SIG-M5 treated with dmso at 0.1 percent for 504 hours (cell line): ENCODE results near the gene MXI1.
"Not testable (repeated sequence)": the region's sequence is repeated elsewhere in the genome, so short reads cannot be mapped to it uniquely, and the experiment has no call there.

ENCODE experiments used
- DNase-seq: peaks from one replicate; lab custom pipeline; 2025; ENCODE audit not compliant: unreplicated experiment; lab: John Stamatoyannopoulos, UW

MXI1 gene

DNA sequence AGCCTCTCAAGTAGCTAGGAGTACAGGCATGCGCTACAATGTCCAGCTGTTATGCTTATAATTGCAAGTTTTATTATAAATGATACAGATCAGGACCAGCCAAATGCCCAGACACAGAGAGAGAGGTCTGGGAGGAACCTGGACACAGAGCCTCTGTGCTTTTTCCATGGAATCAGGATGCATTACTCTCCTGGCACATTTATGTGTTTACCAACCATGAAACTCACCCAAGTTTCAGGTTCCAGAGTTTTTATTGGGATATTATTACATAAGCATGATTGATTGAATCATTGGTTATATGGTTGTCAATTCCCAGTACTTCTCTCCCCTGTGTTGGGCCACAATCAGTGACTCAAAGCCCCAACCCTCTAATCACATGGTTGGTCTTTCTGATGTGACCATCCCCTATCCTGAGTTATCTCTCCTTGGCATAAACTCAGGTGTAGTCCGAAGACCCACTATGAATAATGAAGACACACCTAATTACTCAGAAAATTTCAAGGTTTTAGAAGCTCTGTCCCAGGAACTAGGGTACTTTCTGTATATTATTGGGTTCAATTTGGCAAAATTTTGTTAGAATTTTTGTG is 30.6 kb downstream of the MXI1 start:
- DNase-seq: no peak

DNA sequence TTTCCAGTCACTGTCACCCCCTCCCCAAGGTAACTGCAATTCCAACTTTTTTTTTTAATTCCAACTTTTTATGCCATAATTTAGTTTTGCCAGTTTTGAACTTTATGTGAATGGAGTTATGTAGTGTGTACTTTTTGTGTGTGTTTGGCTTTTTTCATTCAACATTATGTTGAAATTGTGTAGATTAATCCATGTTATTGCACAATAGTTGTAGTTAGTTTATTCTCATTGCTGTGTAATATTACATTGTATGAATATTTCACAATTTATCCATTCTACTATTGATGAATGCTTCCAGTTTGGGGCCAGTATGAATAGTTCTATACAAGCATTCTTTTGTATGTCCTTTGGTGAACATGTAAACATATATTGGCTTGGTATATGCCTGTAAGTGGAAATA is 32.5 kb downstream of the MXI1 start:
- DNase-seq: no peak

DNA sequence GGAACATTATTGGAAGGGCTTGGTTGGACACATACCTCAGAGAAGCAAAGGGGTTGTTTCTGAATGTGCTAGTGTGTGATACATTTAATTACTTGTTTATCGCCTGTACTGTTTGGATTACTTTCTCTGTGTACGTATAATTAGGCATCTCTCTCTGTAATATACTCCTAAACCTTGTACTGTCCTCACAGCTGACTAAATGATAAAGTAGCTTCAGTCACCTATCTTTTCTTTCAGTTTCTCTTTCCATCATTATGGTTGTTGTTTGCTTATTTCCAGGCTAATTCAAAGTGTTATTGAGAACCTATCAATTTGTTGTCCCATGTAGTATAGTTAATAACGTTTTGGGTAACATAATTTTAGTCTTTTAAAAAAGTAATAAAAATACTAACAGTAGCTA is 34.0 kb downstream of the MXI1 start:
- DNase-seq: no peak

DNA sequence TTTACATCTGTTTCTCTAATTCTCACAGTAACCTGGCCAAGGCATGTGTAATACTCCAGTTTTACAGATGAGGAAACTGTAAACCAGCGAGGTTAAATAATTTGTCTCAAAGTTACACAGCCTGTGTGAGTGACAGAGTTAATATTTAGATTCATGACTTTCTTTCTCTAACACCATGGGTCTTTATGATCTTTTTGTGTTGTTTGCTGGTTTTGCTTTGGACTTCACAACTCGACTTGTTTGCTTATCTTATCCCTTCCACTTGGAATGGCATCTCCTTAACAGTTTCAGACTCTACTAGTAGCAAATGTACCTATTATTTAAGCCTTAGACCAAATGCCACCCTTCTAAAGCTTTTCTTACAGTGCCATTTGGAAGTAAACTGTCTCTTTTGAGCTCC is 34.4 kb downstream of the MXI1 start:
- DNase-seq: no peak

DNA sequence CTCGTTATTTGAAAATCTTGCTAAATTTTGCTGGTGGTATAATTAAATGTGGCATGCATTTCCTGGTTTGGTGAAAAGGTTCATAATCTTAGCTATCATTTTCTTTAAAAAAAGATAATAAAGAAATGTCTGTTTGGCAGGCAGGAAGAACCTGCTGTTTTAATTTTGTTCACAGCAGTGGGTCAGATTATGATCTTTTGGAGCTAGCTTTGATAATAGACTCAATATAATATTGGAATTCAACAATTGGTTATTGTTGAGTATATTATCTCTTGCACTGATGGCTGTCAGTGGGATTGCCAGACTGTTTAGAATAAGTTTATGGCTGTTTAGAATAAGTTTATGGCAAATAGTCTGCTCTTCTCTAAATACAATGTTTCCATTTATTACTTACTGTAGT is 35.1 kb downstream of the MXI1 start:
- no peak for DNase-seq

DNA sequence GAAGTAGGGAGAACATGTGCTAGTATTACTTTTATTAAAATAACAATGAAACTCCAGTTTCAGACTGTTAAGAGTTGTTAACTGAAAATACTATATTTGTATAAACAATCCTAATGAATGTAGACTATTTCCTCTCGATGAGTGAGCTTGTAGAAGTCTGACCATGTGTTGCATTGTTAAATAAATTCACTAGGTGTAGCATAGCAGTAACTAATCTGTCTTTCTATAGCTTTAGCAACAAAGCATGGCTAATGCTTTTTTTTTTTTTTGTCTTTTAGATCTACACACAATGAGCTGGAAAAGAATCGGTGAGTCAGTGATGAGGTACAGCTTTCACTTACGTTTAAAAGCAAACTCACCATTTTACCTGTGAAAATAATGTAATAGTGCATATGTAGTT is 37.1 kb downstream of the MXI1 start:
- DNase-seq: no peak

DNA sequence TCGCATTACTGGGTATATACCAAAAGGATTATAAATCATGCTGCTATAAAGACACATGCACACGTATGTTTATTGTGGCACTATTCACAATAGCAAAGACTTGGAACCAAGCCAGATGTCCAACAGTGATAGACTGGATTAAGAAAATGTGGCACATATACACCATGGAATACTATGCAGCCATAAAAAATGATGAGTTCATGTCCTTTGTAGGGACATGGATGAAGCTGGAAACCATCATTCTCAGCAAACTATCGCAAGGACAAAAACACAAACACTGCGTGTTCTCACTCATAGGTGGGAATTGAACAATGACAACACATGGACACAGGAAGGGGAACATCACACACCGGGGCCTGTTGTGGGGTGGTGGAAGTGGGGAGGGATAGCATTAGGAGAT is 40.4 kb downstream of the MXI1 start:
- DNase-seq: not testable (repeated sequence)

DNA sequence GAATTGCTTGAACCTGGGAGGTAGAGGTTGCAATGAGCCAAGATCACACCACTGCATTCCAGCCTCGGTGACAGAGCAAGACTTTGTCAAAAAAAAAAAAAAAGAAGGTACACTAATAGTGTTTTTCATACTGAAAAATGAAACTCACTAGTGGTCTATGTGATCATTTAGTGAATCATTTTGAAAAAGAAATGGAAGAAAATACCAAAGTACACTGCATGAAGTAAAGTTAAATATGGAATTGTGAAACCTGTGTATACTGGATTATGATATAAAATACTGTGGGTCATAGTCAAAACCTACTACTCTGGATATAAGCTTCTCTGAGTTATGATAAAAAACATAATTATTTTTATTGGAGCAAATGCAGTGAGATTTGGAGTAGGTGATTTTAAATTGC is 42.1 kb downstream of the MXI1 start:
- DNase-seq: not testable (repeated sequence)

DNA sequence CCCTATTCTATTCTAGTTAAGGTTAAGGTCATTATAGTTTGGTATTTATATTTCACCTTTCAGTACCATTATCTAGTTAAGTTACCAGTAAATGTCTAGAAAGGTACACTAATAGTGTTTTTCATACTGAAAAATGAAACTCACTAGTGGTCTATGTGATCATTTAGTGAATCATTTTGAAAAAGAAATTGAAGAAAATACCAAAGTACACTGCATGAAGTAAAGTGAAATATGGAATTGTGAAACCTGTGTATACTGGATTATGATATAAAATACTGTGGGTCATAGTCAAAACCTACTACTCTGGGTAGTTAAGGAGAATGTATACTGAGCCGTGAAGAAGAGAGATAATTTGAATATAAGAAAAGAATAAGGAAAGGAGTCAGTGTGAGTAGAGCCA is 44.0 kb downstream of the MXI1 start:
- not testable (repeated sequence) for DNase-seq

DNA sequence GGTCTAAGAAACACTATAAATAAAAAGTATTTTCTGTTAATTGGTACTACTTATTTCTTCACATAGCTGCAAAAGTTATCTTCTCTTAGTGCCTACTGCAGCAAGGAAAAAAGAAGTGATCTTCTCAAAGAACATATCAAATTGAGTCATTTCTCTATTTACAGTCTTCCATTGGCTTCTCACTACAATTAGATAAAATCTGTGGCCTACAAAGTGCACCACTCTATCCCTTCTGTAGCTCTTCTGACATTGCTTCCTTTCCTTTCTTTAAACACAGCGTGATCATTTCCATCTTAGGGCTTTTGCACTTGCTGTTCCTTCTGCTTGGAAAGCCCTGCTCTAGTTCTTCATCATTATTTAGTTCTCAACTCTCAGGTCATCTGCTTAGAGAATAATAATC is 44.7 kb downstream of the MXI1 start:
- no peak for DNase-seq

DNA sequence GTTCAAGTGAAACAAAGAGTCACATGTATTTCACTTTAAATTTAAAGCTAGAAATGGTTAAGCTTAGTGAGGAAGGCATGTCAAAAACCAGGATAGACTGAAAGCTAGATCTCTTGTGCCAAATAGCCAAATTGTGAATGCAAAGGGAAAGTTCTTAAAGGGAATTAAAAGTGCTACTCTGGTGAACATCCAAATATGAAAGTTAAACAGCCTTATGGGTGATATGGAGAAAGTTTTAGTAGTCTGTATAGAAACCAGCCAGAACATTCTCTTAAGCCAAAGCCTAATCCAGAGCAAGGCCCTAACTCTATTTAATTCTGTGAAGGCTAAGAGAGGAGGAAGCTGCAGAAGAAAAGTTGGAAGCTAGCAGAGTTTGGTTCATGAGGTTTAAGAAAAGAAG is 47.1 kb downstream of the MXI1 start:
- DNase-seq: no peak

DNA sequence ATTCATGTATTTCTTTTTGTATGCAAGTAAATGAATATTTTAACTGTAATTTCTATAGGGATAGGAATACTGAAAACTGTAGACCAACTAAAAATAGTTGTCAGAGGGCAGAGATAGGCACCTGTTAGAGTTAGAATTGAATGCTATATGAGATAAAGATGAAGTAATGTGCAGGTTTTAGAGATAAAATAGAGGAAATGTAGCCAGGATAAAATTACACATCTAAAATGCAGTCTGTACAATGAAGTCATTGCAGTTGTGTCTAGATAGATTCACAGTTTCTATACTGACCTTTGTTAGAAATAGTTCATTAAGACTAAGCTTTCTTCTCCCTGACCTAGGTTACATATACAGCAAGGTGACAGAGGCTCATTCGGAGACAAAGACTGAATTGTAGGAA is 51.1 kb downstream of the MXI1 start:
- DNase-seq: no peak

DNA sequence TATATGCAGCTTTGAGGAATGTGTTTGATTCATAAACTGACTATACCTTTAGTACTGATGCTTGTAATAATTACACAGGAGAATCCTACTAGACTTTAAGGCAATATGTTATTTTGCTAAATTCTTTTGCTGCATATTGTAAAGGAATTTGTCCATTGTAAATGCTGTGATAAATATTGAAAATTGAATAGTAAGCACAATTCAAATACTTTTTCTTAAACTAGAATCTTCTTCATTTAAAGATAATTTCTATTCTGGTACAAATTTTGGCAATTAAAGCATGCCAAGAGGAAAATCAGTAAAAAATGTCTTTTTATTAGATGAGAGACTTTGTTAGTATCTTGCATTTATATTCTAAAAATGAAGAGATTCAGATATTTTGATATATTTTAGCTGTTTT is 51.9 kb downstream of the MXI1 start:
- no peak for DNase-seq

DNA sequence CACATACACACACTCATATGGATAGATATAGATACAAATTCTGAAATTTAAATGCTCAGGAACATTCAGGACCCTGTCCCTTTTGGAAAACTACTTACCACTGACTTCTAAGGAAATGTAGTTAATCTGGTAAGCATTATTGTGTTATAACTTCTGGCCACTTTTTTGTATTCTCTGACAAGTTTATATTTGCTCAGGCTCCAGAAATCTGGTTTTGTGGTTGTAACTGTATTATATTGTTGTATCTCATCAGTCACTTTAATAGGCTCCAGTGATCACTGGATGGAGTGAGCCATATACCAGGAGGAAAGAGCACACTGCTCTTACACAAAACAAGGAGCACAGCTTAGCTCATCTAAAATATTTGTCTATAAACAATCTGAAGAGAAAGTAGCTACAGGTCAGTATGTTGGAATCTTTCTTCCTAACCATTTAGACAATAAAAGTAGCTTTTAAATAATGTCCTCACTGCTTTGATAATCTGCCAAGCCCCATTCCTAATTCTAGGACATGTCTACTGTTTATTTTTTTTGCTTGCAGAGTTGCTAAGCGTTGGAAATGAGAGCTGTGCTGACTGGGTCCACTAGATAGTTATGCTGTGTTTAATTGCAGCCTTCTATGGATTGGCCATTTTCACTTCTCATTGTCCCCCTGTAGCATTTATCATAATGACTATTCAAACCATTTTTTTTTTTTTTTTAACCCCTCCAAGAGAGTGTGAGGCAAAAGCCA is 53.5 kb downstream of the MXI1 start:
- no peak for DNase-seq

DNA sequence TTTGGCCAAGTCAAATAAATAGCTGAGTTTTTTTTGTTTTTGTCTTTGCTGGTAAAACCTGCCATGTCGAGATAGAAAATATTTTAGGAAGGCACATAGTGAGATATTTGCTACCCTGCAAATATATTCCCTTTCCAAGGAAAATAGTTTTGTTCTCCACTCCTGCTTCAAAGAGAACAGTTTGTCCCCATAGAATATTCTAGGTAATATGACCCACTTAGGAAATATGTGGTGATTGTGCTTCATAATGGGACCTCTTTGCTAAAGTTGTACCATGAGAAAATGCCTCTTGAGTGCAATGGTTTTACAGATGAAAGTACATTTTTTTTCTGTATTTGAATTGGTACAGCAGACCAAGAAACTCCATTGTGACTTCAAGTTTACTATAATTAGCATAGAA is 55.8 kb downstream of the MXI1 start:
- no peak for DNase-seq

DNA sequence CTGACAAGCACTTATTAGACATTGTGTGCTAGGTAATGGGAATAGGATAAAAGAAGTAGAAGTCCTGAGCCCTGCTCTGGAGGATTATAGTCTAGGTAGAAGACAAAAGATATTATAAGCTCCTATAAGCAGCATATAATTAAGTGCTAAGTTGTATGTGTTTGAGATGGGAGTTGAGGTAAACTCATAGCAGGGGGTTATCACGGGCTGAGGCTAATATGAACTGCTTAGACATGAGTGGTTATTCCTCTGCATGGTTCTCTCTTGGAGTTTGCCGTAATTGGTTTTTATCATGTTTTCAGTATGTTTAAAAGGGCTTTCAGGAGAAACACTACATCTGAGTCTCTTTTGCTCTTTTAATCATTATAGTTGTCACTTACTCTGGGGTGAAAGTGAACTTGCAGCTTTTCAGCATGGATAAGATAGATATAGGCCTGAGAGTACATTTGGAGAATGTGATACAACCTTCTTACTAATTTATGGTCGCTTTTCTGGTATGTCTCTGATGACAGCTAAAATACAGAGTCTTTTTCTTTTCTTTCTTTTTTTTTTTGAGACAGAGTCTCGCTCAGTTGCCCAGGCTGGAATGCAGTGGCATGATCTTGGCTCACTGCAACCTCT is 58.3 kb downstream of the MXI1 start:
- DNase-seq: no peak

DNA sequence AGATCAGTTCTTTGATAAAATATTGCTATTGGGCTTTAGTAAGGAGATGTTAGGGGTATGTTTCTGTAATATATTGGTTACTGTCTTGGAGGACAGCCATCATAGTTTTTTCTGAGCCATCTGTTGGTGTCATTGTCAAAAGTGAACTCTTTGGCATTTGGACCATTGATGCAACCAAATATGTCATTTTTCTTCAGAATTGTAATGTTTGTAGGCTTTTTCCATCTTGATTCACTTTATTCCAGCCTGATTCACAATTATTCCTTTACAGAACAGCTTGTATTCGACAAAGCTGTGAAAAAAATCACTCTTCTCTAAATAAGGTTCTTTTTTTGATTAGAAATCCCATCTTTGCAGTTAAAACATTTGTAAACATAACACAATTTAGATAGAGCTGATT is 59.9 kb downstream of the MXI1 start:
- DNase-seq: no peak

DNA sequence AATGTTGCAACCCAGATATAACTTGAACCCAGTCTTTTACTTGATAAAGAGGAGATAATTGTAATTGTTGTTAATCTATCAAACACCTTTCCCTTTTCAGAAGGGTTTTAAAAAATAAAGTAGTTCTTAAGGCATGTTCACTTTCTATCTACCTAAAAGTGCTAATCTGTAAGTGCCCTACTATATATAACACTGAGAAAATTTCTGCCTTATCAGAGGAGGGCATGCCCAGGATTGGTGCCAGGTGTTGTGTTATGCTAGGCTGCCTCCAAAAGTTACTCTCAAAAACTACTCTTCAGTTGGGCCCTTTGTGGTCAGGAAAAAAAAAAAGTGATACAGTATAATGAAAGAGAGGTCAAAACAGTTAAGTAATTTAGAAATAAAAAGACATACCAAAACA is 61.0 kb downstream of the MXI1 start:
- no peak for DNase-seq

DNA sequence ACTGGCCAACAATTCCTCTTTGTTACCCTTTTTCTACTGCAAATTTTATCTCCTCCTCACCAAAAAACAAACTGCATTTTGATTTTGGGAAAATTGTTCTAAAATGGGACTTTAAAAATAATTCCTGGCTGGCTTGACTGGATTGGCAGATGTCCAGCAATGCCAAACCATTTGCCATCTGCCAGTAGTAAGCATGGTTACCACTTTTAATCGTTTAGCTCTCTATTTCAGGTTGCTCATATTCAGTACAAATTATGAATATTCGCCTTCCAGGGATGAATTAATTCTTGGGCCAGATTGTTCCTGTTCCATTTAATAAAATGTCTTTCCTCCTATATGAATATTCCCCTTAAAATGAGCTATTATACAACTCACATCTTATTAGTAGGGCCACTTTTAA is 61.6 kb downstream of the MXI1 start:
- DNase-seq: no peak

DNA sequence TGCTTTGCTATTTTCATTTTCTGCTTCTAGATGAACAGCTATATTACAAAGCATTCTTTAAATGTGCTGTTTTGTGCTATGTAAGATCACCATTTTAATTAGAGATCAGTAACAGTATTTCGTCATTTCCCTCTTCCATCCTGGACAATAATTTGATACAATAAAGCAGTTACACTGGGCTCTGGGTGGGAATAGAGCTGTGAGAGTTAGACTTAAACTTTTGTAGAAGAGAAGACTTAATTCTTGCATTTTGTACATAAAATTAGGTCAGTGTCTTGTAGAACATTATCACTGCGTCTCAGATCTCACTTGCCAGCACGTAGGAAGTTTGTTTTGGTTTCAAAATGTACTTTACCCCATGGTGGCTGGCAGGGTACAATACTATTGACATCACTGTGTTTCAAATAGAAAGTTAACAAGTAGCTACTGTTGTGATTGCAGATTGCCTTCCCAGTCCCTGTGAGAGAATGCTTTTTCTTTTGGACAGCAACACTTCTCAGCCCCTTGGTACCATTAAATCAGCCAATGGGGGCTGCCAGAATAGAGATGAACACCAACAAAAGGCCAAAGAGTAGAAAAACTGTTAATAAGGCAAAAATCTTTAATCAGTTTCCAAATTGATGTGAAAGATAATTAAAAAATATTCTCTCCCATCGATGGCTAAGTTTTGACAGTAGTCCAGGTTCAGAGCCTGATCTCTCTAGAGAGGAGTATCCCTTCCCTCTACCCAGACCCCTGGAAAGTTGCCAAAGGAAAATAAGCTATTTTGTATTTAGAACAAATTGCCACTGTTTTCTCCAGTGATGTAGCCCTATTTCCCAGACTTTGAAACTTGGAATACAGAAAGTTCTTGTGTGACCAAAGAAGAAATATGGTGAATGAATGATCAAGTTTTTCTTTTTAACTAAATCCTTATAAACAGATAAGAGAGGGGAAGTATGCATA is 62.2 kb downstream of the MXI1 start:
- DNase-seq: no peak

DNA sequence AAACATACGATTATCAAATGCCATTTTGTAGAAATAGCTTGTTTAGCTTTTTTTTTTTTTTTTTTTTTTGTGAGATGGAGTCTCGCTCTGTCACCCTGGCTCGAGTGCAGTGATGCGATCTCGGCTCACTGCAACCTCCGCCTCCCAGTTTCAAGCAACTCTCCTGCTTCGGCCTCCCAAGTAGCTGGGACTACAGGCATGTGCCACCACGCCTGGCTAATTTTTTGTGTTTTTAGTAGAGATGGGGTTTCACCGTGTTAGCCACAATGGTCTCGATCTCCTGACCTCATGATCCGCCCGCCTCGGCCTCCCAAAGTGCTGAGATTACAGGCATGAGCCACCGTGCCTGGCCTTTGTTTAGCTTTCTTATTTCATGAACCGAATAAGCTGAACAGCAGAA is 65.6 kb downstream of the MXI1 start:
- not testable (repeated sequence) for DNase-seq

DNA sequence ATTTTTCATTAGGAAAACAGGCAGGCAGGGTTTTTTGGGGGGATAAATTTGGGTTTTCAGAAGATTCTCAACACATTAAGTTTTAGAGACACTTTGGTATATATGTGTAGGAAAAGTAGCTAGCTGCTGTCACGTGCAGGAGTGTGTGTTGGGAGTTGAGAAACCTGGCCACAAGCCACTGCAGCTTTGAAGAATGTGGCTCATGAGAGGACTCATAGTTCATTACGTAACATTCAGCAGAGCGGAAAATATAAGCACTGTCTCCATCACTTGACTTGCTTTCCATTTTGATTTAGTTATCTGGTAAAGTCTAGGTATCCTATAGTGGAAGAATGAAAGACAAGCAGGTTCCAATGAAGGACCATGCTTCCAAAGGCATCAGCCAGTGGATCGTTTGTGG is 66.1 kb downstream of the MXI1 start:
- peak; percentile 91 for DNase-seq
